Testis (tissue), 3 donors: ENCODE measurements around the gene WWC1. TPM values are rescaled to one million over a fixed set of nuclear protein-coding genes. Genes with fewer than 3 reads are reported as not detected.

Experiments
- DNase-seq: peaks from one replicate; pipeline ENCODE4 v3.0.0-alpha.2; 2019
- H3K27ac ChIP-seq, 2 donors: fragments of 200-600 bp; sonication (generic); one replicate each; pipeline ENCODE4 v1.5.1; 2019
- H3K27me3 ChIP-seq: fragments of 200-600 bp; sonication (generic); one replicate; pipeline ENCODE4 v1.5.1; 2019
- H3K36me3 ChIP-seq: fragments of 200-600 bp; sonication (generic); one replicate; pipeline ENCODE4 v1.5.1; 2017; ENCODE audit warnings: low read depth; ENCODE audit errors: missing control alignments
- H3K4me1 ChIP-seq: fragments of 200-600 bp; sonication (generic); one replicate; pipeline ENCODE4 v1.5.1; 2019
- H3K4me3 ChIP-seq, 2 donors: fragments of 200-600 bp; sonication (generic); one replicate each; pipeline ENCODE4 v1.5.1; 2017 to 2019
- H3K9me3 ChIP-seq: fragments of 200-600 bp; sonication (generic); one replicate; pipeline ENCODE4 v1.5.1; 2017
- CTCF ChIP-seq, 3 experiments: fragments of 450-650 bp in 2 of 3; fragments of 200-600 bp in 1 of 3; sonication (generic) in 1 of 3; IDR thresholded peaks; one replicate each; pipeline ENCODE4 v1.5.1; 2016 to 2019; ENCODE audit warnings: antibody characterized with exemption in 3 of 3, mild to moderate bottlenecking in 2 of 3, moderate library complexity in 1 of 3
- POLR2A ChIP-seq: fragments of 450-650 bp; IDR thresholded peaks from one replicate; pipeline ENCODE4 v1.6.1; 2017; ENCODE audit warnings: antibody characterized with exemption, mild to moderate bottlenecking, moderate library complexity
- WGBS, 2 donors: methylation state at CpG; one replicate each; pipeline ENCODE4 v1.1.5; 2018; 5-methylcytosine and 5-hydroxymethylcytosine counted together
- intact Hi-C: fragments of 100-400 bp; cut with DNase I; formaldehyde crosslinking; loops from one replicate; pipeline ENCODE4 v1.15.1; 2023; ENCODE audit warnings: low total_unique reads
- polyA plus RNA-seq: library from polyadenylated mRNA; stranded (reverse); fragments of 350-450 nt; fragmentation: Illumina TruSeq; extraction: RNeasy Lipid Tissue Mini Kit (QIAGEN cat#74804); gene quantifications from one replicate; pipeline ENCODE4 v1.2.3, GENCODE V29; 2014; ENCODE audit warnings: low read depth, low replicate concordance; ENCODE audit not compliant: insufficient read depth
- total RNA-seq, 2 donors: library from RNA; depleted of rRNA; stranded (reverse); fragments of >200 nt; gene quantifications; one replicate each; pipeline ENCODE4 v1.2.3, GENCODE V29; 2016

Gene WWC1
- total and polyA plus RNA-seq, 3 donors from 2014 or later: 3.7 to 6.0 (median 5.6) TPM

GRCh38 chr5:168374532-168374931, 83.1 kb downstream of the WWC1 start:
- WGBS, 2 donors: 94 to 96% methylated on average over 4 of the region's 4 CpGs
- no peak overlapping the region for H3K4me3 ChIP-seq
- DNase-seq: no peak
- no peaks in the 10 kb centered on the region for H3K36me3 ChIP-seq
- no peak for TF ChIP-seq POLR2A
- TF ChIP-seq CTCF (IDR thresholded peaks at IDR 0.05): no peak
- H3K4me1 ChIP-seq: no peaks in the 10 kb centered on the region
- H3K27ac ChIP-seq: no peak overlapping the region
- intact Hi-C loops: no loop called here
- H3K9me3 ChIP-seq: no peaks in the 10 kb centered on the region
- H3K27me3 ChIP-seq: no peaks in the 10 kb centered on the region

GRCh38 chr5:168375214-168375613, 83.8 kb downstream of the WWC1 start:
- H3K4me3 ChIP-seq: no peak overlapping the region
- H3K27me3 ChIP-seq: no peaks in the 10 kb centered on the region
- no peak overlapping the region for H3K27ac ChIP-seq
- no peaks in the 10 kb centered on the region for H3K4me1 ChIP-seq
- H3K36me3 ChIP-seq: no peaks in the 10 kb centered on the region
- TF ChIP-seq CTCF (IDR thresholded peaks at IDR 0.05) (no peak), POLR2A (no peak)
- intact Hi-C loops: no loop called here
- DNase-seq: no peak
- 85 to 88% methylated on average over 7 of the region's 7 CpGs for WGBS, 2 donors
- H3K9me3 ChIP-seq: no peaks in the 10 kb centered on the region

GRCh38 chr5:168377525-168377924, 86.1 kb downstream of the WWC1 start:
- Histone ChIP-seq H3K27me3 (no peaks in the 10 kb centered on the region), H3K9me3 (no peaks in the 10 kb centered on the region), H3K4me3 (no peak overlapping the region), H3K27ac (no peak overlapping the region), H3K4me1 (no peaks in the 10 kb centered on the region), H3K36me3 (no peaks in the 10 kb centered on the region)
- TF ChIP-seq POLR2A (no peak), CTCF (IDR thresholded peaks at IDR 0.05) (no peak)
- intact Hi-C loops: no loop called here
- WGBS, 2 donors: 90% methylated on average over 2 of the region's 2 CpGs
- DNase-seq: no peak

- no peak for DNase-seq
- no peak overlapping the region for H3K27ac ChIP-seq
- H3K27me3 ChIP-seq: no peaks in the 10 kb centered on the region
- H3K36me3 ChIP-seq: no peaks in the 10 kb centered on the region
- WGBS, 2 donors: 90 to 96% methylated on average over 4 of the region's 4 CpGs
- intact Hi-C loops: no loop called here
- no peak for TF ChIP-seq CTCF (IDR thresholded peaks at IDR 0.05)
- no peak for TF ChIP-seq POLR2A
- no peaks in the 10 kb centered on the region for H3K9me3 ChIP-seq
- H3K4me1 ChIP-seq: no peaks in the 10 kb centered on the region
- H3K4me3 ChIP-seq: no peak overlapping the region
These were observed 87.3 kb downstream of the WWC1 start for GRCh38 chr5:168378741-168379140.

GRCh38 chr5:168382421-168382820, 91.0 kb downstream of the WWC1 start:
- Histone ChIP-seq H3K27ac (no peak overlapping the region), H3K27me3 (no peaks in the 10 kb centered on the region), H3K4me3 (no peak overlapping the region), H3K9me3 (no peaks in the 10 kb centered on the region), H3K36me3 (no peaks in the 10 kb centered on the region), H3K4me1 (no peaks in the 10 kb centered on the region)
- 60 to 68% methylated on average over 3 of the region's 3 CpGs for WGBS, 2 donors
- intact Hi-C loops: no loop called here
- TF ChIP-seq POLR2A (no peak), CTCF (IDR thresholded peaks at IDR 0.05) (no peak)
- no peak for DNase-seq
